Right atrium auricular region (tissue), 2 donors: ENCODE data around the gene SHC4. TPM values are rescaled to one million over a fixed set of nuclear protein-coding genes. Genes with fewer than 3 reads are reported as not detected.

ENCODE experiments used
- DNase-seq: peaks from one replicate; pipeline ENCODE4 v3.0.0-alpha.2; 2019; ENCODE audit warnings: low spot score
- H3K27ac ChIP-seq, 2 donors: fragments of 200-600 bp; sonication (generic); 1 replicate in 1 of 2; 2 replicates in 1 of 2; pipeline ENCODE4 v1.5.1; 2016 to 2019
- H3K27me3 ChIP-seq, 2 donors: fragments of 200-600 bp; sonication (generic); one replicate each; pipeline versions ENCODE4 v1.5.1 to v1.6.0; 2017 to 2019
- H3K36me3 ChIP-seq: fragments of 200-600 bp; sonication (generic); one replicate; pipeline ENCODE4 v1.5.1; 2016
- H3K4me1 ChIP-seq, 2 donors: fragments of 200-600 bp; sonication (generic); one replicate each; pipeline versions ENCODE4 v1.5.1 to v1.6.0; 2017 to 2019
- H3K4me3 ChIP-seq, 2 donors: fragments of 200-600 bp; sonication (generic); 1 replicate in 1 of 2; 2 replicates in 1 of 2; pipeline ENCODE4 v1.5.1; 2017 to 2019; ENCODE audit warnings: mild to moderate bottlenecking in 1 of 2, moderate library complexity in 1 of 2
- H3K9me3 ChIP-seq, 2 donors: fragments of 200-600 bp; sonication (generic); one replicate each; pipeline ENCODE4 v1.5.1; 2019
- total RNA-seq, 2 donors: library from RNA; depleted of rRNA; stranded (reverse); fragments of >200 nt; gene quantifications; one replicate each; pipeline ENCODE4 v1.1.0, GENCODE V29; 2016
- TF ChIP-seq, protein P1 (sequence below), 2 donors: fragments of 200-600 bp; sonication (generic); IDR thresholded peaks; one replicate each; pipeline ENCODE4 v1.5.1; 2019; ENCODE audit warnings: antibody characterized with exemption in 2 of 2

The SHC4 gene
- total RNA-seq, 2 donors from 2014 or later: 4.9 to 5.3 TPM

DNA sequence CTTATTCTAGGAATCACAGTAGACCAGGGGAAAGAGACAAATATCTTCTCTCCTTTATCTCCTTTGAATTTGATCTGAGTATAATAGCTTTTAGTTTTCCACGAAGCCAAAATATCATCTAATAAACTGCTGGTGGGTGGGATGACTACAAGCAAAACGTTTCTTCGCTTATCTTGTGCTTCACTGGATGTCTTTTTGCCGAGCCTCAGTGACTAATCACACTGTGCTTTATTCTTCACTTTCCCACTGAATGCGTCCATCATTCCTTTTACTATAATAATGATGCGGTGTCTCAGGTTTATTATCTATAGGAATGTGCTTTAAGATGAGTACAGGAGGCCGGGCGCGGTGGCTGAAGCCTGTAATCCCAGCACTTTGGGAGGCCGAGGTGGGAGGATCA, 185.4 kb downstream of the SHC4 start:
- TF ChIP-seq, protein P1, sequence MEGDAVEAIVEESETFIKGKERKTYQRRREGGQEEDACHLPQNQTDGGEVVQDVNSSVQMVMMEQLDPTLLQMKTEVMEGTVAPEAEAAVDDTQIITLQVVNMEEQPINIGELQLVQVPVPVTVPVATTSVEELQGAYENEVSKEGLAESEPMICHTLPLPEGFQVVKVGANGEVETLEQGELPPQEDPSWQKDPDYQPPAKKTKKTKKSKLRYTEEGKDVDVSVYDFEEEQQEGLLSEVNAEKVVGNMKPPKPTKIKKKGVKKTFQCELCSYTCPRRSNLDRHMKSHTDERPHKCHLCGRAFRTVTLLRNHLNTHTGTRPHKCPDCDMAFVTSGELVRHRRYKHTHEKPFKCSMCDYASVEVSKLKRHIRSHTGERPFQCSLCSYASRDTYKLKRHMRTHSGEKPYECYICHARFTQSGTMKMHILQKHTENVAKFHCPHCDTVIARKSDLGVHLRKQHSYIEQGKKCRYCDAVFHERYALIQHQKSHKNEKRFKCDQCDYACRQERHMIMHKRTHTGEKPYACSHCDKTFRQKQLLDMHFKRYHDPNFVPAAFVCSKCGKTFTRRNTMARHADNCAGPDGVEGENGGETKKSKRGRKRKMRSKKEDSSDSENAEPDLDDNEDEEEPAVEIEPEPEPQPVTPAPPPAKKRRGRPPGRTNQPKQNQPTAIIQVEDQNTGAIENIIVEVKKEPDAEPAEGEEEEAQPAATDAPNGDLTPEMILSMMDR (IDR thresholded peaks at IDR 0.05): no peak
- no peaks in the 10 kb centered on the region for H3K27me3 ChIP-seq
- H3K9me3 ChIP-seq: no peaks in the 10 kb centered on the region
- no peaks in the 10 kb centered on the region for H3K36me3 ChIP-seq
- H3K4me3 ChIP-seq: no peak overlapping the region
- no peaks in the 10 kb centered on the region for H3K4me1 ChIP-seq
- DNase-seq: no peak
- H3K27ac ChIP-seq: peak overlapping the region; percentile 1 to 7

DNA sequence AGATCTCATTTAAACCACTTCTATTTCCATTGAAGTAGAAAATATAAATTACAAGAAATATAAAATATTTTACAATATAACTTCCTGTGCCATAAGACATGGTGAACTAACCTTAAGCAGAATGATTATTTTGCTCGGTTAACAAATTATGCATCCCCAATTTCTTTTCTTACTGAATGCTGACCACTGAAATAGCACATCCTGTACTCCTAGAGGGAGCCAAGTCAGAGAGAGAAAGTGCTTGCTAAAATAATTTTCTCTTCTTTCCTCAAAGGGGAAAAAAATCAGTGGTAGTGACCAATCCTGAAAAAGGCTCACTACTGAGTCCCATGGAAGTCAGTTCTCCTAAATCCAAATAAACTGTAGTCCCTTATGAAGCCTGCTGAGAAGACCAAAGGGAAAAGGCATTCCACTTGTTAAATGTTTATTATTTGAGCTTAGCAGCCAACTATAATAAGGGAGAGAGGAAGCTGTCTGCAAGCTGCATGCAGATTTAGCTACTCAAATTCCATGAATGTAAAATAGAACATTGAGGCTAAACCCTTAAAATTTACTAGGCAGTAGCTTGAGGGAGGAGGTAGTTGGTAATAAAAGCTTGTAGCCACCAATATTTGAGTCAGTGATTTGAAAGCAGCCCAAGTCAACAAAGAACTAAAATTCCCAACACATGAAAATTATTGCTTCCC, 185.9 kb downstream of the SHC4 start:
- no peak for DNase-seq
- no peaks in the 10 kb centered on the region for H3K4me1 ChIP-seq
- no peaks in the 10 kb centered on the region for H3K36me3 ChIP-seq
- H3K27me3 ChIP-seq: no peaks in the 10 kb centered on the region
- no peaks in the 10 kb centered on the region for H3K9me3 ChIP-seq
- TF ChIP-seq, protein P1 (IDR thresholded peaks at IDR 0.05): no peak
- no peak overlapping the region for H3K4me3 ChIP-seq
- peak overlapping the region; percentile 1 to 7 for H3K27ac ChIP-seq

DNA sequence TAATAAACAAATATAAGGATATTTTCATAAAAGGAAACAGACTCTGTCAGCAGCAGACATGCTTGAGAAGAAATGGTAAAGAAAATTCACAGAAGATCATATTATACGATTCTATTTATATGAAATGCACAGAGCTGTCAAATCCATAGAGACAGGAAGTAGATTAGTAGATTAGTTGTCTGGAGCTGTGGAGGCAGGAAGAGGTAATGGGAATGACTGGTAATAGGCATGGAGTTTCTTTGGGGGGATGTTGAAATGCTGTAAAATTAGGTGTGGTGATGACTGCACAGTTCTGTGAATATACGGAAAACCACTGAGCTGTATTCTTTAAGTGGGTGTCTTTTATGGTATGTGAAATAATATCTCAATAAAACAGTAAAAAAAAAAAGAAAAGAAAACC, 188.2 kb downstream of the SHC4 start:
- TF ChIP-seq, protein P1 (IDR thresholded peaks at IDR 0.05): no peak
- H3K27me3 ChIP-seq: no peaks in the 10 kb centered on the region

DNA sequence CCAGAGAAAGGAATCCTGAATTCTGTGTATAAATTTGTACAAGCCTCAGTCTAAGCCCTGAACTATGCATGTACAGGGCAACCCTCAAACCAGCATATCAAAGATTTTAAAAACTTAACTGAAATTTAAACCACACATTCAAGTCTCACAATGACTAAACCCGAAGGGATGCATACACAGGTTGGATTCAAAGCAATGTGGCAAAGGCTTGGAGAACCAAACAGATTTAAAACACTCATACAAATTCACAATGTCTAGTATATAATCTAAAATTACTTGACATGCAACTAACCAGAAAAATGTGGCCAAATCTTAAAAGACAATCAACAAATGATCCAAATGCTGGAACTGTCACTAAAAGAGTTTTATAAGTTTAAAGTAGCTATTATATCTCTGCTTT, 189.2 kb downstream of the SHC4 start:
- TF ChIP-seq, protein P1 (IDR thresholded peaks at IDR 0.05): no peak
- DNase-seq: no peak
- Histone ChIP-seq H3K4me3 (no peak overlapping the region), H3K9me3 (no peaks in the 10 kb centered on the region), H3K27ac (no peak overlapping the region), H3K36me3 (no peaks in the 10 kb centered on the region), H3K4me1 (no peaks in the 10 kb centered on the region), H3K27me3 (no peaks in the 10 kb centered on the region)

More for the DNA sequence above, 188.2 kb downstream of the SHC4 start:
- DNase-seq: no peak
- Histone ChIP-seq H3K9me3 (no peaks in the 10 kb centered on the region), H3K4me3 (no peak overlapping the region), H3K36me3 (no peaks in the 10 kb centered on the region), H3K4me1 (no peaks in the 10 kb centered on the region), H3K27ac (no peak overlapping the region)

Other genes with a start within 250 kb of the SHC4 start
- 1 to 10 TPM; 1.1 to 1.4 TPM for gene CEP152, start 152.8 kb downstream of the SHC4 start, total RNA-seq
- gene EID1, start 85.8 kb downstream of the SHC4 start, total RNA-seq: 100 to 1,000 TPM; 369 to 524 TPM
- 10 to 100 TPM; 21.8 to 23.0 TPM for gene SECISBP2L, start 82.5 kb upstream of the SHC4 start, total RNA-seq
- 10 to 100 TPM; 34.4 to 38.2 TPM for gene COPS2, start 191.7 kb upstream of the SHC4 start, total RNA-seq
- gene GALK2, start 206.3 kb upstream of the SHC4 start, total RNA-seq: 10 to 100 TPM; 24.5 to 26.0 TPM